ENCODE data around the gene LMBRD1.

GRCh38 chr6:69801711-69802110 is 4.9 kb upstream of the LMBRD1 start:
- TF ChIP-seq POLR2AphosphoS5 (IDR thresholded peaks at IDR 0.05): no peak
- no peak for TF ChIP-seq POLR2A (IDR thresholded peaks at IDR 0.05)

Measured in spleen (tissue), 3 donors.